ENCODE results near the gene RLIM. TPM values are rescaled to one million over a fixed set of nuclear protein-coding genes. Genes with fewer than 3 reads are reported as not detected.

RLIM gene
- polyA plus RNA-seq, 3 donors: 7.6 to 10.3 (median 8.4) TPM

DNA sequence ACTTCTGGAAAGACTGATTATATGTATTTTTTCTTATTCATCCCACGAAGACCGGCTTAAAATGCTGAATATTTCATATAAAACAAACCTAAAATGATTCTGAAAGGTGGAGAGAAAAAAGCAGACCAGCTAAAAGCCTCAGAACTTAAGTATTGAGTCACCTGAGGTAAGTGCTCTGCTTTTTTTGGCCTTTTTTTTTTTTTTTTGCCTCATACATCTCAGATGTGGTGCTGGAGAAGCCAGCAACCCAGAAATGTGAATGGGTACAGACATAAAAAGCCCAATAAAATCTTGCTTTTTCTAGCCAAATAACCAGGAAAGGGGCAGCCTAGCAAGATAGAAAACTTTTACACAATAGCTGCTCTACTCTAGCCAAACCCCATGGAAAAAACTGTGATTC is 57.0 kb downstream of the RLIM start:
- Histone ChIP-seq H3K9ac (ENCODE audit: insufficient read depth, low read length, poor library complexity, severe bottlenecking) (no peak overlapping the region), H4K20me1 (ENCODE audit: insufficient read depth, low read length) (no peaks in the 10 kb centered on the region), H2AFZ (ENCODE audit: insufficient read depth, low read depth, low read length, poor library complexity, severe bottlenecking) (no peak overlapping the region), H3K36me3 (replicated peaks in 1 of 2; ENCODE audit: control insufficient read depth in 1 of 2, insufficient read depth in 2 of 2, low read length in 2 of 2) (no peaks in the 10 kb centered on the region), H3K4me2 (replicated peaks; ENCODE audit: extremely low read depth, low read length, poor library complexity, severe bottlenecking) (no peak overlapping the region), H3K27ac (ENCODE audit: low read depth in 1 of 2, low read length in 2 of 2) (no peak overlapping the region), H3K27me3 (ENCODE audit: control insufficient read depth in 2 of 2, insufficient read depth in 2 of 2, low read length in 2 of 2) (no peaks in the 10 kb centered on the region), H3K4me1 (ENCODE audit: control insufficient read depth in 1 of 2, insufficient read depth in 2 of 2, low read length in 2 of 2) (no peaks in the 10 kb centered on the region), H3K4me3 (replicated peaks in 1 of 3; ENCODE audit: low read depth in 2 of 3, low read length in 3 of 3) (no peak overlapping the region), H3K9me3 (replicated peaks in 1 of 2; ENCODE audit: control insufficient read depth in 1 of 2, insufficient read depth in 1 of 2, low read length in 2 of 2) (no peaks in the 10 kb centered on the region), H3K79me2 (ENCODE audit: insufficient read depth, low read length) (no peaks in the 10 kb centered on the region)
- TF ChIP-seq, protein P1, sequence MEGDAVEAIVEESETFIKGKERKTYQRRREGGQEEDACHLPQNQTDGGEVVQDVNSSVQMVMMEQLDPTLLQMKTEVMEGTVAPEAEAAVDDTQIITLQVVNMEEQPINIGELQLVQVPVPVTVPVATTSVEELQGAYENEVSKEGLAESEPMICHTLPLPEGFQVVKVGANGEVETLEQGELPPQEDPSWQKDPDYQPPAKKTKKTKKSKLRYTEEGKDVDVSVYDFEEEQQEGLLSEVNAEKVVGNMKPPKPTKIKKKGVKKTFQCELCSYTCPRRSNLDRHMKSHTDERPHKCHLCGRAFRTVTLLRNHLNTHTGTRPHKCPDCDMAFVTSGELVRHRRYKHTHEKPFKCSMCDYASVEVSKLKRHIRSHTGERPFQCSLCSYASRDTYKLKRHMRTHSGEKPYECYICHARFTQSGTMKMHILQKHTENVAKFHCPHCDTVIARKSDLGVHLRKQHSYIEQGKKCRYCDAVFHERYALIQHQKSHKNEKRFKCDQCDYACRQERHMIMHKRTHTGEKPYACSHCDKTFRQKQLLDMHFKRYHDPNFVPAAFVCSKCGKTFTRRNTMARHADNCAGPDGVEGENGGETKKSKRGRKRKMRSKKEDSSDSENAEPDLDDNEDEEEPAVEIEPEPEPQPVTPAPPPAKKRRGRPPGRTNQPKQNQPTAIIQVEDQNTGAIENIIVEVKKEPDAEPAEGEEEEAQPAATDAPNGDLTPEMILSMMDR (IDR thresholded peaks at IDR 0.05): no peak
- WGBS (ENCODE audit: insufficient coverage): no CpG with 5 or more reads among the region's 2 CpGs
- peaks cover 0 to 1% (median 0%) of the 10 kb centered on the region in 3 donors for H3K27me3 Mint-ChIP-seq (ENCODE audit: low read depth in 3 of 3)
- no peak for DNase-seq
- H3K4me1 Mint-ChIP-seq: no peaks in the 10 kb centered on the region
- no peaks in the 10 kb centered on the region for H3K36me3 Mint-ChIP-seq
- no peak overlapping the region for H3K4me3 Mint-ChIP-seq
- H3K9me3 Mint-ChIP-seq: peaks cover 0 to 7% (median 0%) of the 10 kb centered on the region in 7 donors
- intact Hi-C loops (cut with micrococcal nuclease): no loop called here
- H3K27ac Mint-ChIP-seq: no peak overlapping the region

DNA sequence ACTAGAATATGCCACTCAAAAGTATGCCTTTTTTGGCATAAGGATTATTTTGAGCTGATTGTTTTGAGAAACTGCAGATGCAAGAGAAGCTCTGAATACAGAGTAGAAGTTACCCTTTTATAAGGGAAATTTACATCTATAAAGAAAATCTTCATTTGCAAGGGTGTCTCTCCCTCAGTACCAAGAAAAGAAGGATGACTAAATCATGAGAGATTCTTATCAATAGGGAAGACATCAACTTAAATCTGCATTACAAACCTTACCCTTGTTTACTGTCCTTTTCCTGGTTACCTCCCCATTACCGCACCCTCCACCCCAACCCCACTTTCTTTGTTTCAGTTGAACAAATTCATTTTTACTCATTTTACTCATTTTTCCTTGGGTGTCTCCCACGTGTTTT is 62.5 kb downstream of the RLIM start:
- H3K4me1 ChIP-seq (ENCODE audit: control insufficient read depth in 1 of 2, insufficient read depth in 2 of 2, low read length in 2 of 2): peaks cover 0 to 7% of the 10 kb centered on the region in 2 donors
- no peak overlapping the region for H3K27ac Mint-ChIP-seq
- no peak overlapping the region for H3K4me3 ChIP-seq (replicated peaks in 1 of 3; ENCODE audit: low read depth in 2 of 3, low read length in 3 of 3)
- peaks cover 0 to 5% (median 0%) of the 10 kb centered on the region in 7 donors for H3K9me3 Mint-ChIP-seq
- H3K79me2 ChIP-seq (ENCODE audit: insufficient read depth, low read length): no peaks in the 10 kb centered on the region
- intact Hi-C loops (cut with micrococcal nuclease): no loop called here
- H3K27ac ChIP-seq (ENCODE audit: low read depth in 1 of 2, low read length in 2 of 2): no peak overlapping the region
- no peaks in the 10 kb centered on the region for H3K9me3 ChIP-seq (replicated peaks in 1 of 2; ENCODE audit: control insufficient read depth in 1 of 2, insufficient read depth in 1 of 2, low read length in 2 of 2)
- H3K9ac ChIP-seq (ENCODE audit: insufficient read depth, low read length, poor library complexity, severe bottlenecking): no peak overlapping the region
- H3K36me3 ChIP-seq (replicated peaks in 1 of 2; ENCODE audit: control insufficient read depth in 1 of 2, insufficient read depth in 2 of 2, low read length in 2 of 2): no peaks in the 10 kb centered on the region
- H3K27me3 ChIP-seq (ENCODE audit: control insufficient read depth in 2 of 2, insufficient read depth in 2 of 2, low read length in 2 of 2): no peaks in the 10 kb centered on the region
- no CpG with 5 or more reads among the region's 2 CpGs for WGBS (ENCODE audit: insufficient coverage)
- no peak overlapping the region for H2AFZ ChIP-seq (ENCODE audit: insufficient read depth, low read depth, low read length, poor library complexity, severe bottlenecking)
- DNase-seq: no peak
- no peak overlapping the region for H3K4me2 ChIP-seq (replicated peaks; ENCODE audit: extremely low read depth, low read length, poor library complexity, severe bottlenecking)
- peaks cover 3% of the 10 kb centered on the region for H3K4me1 Mint-ChIP-seq
- H3K27me3 Mint-ChIP-seq (ENCODE audit: low read depth in 3 of 3): peaks cover 2 to 3% (median 3%) of the 10 kb centered on the region in 3 donors
- no peaks in the 10 kb centered on the region for H4K20me1 ChIP-seq (ENCODE audit: insufficient read depth, low read length)
- no peak overlapping the region for H3K4me3 Mint-ChIP-seq
- no peaks in the 10 kb centered on the region for H3K36me3 Mint-ChIP-seq
- TF ChIP-seq, protein P1 (IDR thresholded peaks at IDR 0.05): no peak

Data from CD14-positive monocyte (primary cell).